BJ (cell line): ENCODE data around the gene SATB2. TPM values are rescaled to one million over a fixed set of nuclear protein-coding genes. Genes with fewer than 3 reads are reported as not detected.

Experiments
- CTCF ChIA-PET: fragments of 350-600 bp; formaldehyde crosslinking; extraction: SDS; loops from one replicate; lab custom pipeline; 2021; ENCODE audit warnings: antibody characterized with exemption, inconsistent platforms; lab: Yijun Ruan, JAX
- POLR2A ChIA-PET: fragments of 300-600 bp; sonication (Branson Sonifier 250); formaldehyde crosslinking; extraction: SDS; loops from one replicate; lab custom pipeline; 2021; ENCODE audit warnings: antibody characterized with exemption; lab: Charles Lee
- DNase-seq: peaks from one replicate; pipeline ENCODE4 v3.0.0-alpha.2; 2011; ENCODE audit warnings: low read depth
- H3K27me3 ChIP-seq: 2 replicates; pipeline ENCODE4 v1.6.0; 2011; ENCODE audit warnings: low read length; ENCODE audit not compliant: control insufficient read depth, insufficient read depth
- H3K36me3 ChIP-seq: 2 replicates; pipeline ENCODE4 v1.5.1; 2011; ENCODE audit warnings: low read length; ENCODE audit not compliant: control insufficient read depth, insufficient read depth
- H3K4me3 ChIP-seq: 2 replicates; pipeline ENCODE4 v1.5.1; 2011; ENCODE audit warnings: low read depth, mild to moderate bottlenecking, control low read depth, low read length
- polyA plus RNA-seq: library from polyadenylated mRNA; depleted of rRNA; stranded (reverse); fragments of >200 nt; gene quantifications from 2 replicates; pipeline ENCODE4 v1.2.3, GENCODE V29; 2011
- TF ChIP-seq, protein P1 (sequence below): IDR thresholded peaks from 2 replicates; pipeline ENCODE4 v1.5.1; 2011; ENCODE audit warnings: low read depth, mild to moderate bottlenecking, control low read depth, inconsistent platforms, low read length, moderate library complexity; ENCODE audit not compliant: insufficient read depth

SATB2 gene
- polyA plus RNA-seq, 1 experiment: 4.8 TPM

GRCh38 chr2:199356412-199356811 is 101.3 kb downstream of the SATB2 start:
- ChIA-PET POLR2A (interaction anchor here (0.6 kb wide), 1 partner anchor 14 kb away, joined by 3 read pairs; no protein-coding TSS in a partner anchor), CTCF (interaction anchor here (1.5 kb wide), 1 partner anchor 107 kb away, joined by 4 read pairs; no protein-coding TSS in a partner anchor)
- H3K4me3 ChIP-seq: no peak overlapping the region
- no peaks in the 10 kb centered on the region for H3K36me3 ChIP-seq
- TF ChIP-seq, protein P1, sequence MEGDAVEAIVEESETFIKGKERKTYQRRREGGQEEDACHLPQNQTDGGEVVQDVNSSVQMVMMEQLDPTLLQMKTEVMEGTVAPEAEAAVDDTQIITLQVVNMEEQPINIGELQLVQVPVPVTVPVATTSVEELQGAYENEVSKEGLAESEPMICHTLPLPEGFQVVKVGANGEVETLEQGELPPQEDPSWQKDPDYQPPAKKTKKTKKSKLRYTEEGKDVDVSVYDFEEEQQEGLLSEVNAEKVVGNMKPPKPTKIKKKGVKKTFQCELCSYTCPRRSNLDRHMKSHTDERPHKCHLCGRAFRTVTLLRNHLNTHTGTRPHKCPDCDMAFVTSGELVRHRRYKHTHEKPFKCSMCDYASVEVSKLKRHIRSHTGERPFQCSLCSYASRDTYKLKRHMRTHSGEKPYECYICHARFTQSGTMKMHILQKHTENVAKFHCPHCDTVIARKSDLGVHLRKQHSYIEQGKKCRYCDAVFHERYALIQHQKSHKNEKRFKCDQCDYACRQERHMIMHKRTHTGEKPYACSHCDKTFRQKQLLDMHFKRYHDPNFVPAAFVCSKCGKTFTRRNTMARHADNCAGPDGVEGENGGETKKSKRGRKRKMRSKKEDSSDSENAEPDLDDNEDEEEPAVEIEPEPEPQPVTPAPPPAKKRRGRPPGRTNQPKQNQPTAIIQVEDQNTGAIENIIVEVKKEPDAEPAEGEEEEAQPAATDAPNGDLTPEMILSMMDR: no peak
- no peaks in the 10 kb centered on the region for H3K27me3 ChIP-seq
- DNase-seq: no peak

DNA sequence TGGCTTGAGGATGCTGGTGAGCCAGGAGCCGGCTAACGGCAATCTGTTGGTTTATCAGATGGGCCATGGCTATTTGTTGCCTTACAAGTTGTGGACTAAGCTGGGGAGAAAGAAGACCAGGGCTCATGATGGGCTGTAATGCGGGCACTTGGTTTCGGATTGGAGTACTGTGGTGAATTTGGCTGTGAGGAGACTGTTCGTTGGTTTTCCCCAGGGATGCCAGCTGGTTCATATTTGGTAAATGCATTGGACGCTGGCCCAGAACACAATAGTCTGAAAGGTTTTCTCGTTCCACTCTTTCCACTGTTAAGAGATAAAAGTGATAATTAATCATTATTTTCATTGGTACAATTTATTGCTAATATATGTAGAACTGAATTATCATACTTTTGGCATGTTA is 108.9 kb downstream of the SATB2 start:
- no peak overlapping the region for H3K4me3 ChIP-seq
- TF ChIP-seq, protein P1: no peak
- ChIA-PET CTCF (interaction anchor here (0.7 to 0.9 kb wide), 2 partner anchors 11 to 891 kb away, joined by 3 read pairs; no protein-coding TSS in a partner anchor), POLR2A (no interaction called here)
- no peaks in the 10 kb centered on the region for H3K27me3 ChIP-seq
- H3K36me3 ChIP-seq: no peaks in the 10 kb centered on the region
- DNase-seq: no peak

DNA sequence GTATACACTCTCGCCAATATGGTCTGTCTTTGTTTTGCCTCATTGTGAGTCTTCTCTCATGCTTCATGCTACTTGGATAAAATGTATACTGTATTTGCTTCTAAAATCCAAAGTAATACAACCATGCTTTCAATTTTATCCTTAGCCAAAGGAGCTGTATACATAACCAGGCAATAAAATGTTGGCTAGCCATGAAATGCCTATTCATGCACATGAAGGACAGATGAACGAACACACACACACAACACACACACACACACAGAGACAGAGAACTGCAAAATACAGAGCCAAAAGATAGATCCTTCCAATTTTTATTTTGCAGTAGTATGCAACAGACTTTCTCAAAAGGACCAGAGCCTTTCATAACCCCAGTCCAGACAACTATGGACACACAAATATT is 113.7 kb downstream of the SATB2 start:
- Histone ChIP-seq H3K4me3 (no peak overlapping the region), H3K36me3 (no peaks in the 10 kb centered on the region), H3K27me3 (no peaks in the 10 kb centered on the region)
- POLR2A ChIA-PET: no interaction called here
- DNase-seq: no peak
- TF ChIP-seq, protein P1: no peak
- CTCF ChIA-PET: interaction anchor here (1.3 to 1.4 kb wide), 2 partner anchors 19 to 87 kb away, joined by 3 read pairs; no protein-coding TSS in a partner anchor

GRCh38 chr2:199342334-199342733 is 115.4 kb downstream of the SATB2 start:
- no peaks in the 10 kb centered on the region for H3K36me3 ChIP-seq
- TF ChIP-seq, protein P1: no peak
- ChIA-PET POLR2A (no interaction called here), CTCF (interaction anchor here (0.5 kb wide), 1 partner anchor 185 kb away, joined by 3 read pairs; no protein-coding TSS in a partner anchor)
- DNase-seq: no peak
- H3K27me3 ChIP-seq: no peaks in the 10 kb centered on the region
- H3K4me3 ChIP-seq: no peak overlapping the region

DNA sequence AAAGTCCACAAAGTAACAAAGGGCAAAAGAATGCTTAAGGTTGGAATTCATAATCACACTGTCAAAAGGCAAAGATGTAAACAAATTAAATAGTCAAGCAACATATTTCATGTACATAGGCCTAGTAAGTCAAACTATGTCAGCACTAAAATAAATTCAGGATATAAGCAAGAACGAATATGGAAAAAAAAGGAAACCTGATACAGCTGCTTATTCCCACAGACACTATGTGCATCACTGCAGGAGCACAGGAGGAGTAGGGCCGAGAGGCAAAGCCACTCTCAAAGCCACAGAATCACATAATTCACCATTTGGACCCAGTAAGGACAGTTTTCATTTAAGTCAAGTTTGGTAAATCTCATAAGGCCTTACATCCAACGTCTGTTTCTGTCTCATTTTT is 116.6 kb downstream of the SATB2 start:
- ChIA-PET CTCF (no interaction called here), POLR2A (no interaction called here)
- Histone ChIP-seq H3K36me3 (no peaks in the 10 kb centered on the region), H3K4me3 (no peak overlapping the region), H3K27me3 (no peaks in the 10 kb centered on the region)
- no peak for DNase-seq
- TF ChIP-seq, protein P1: no peak
